ENCODE data around the gene PRDM11. TPM values are rescaled to one million over a fixed set of nuclear protein-coding genes. Genes with fewer than 3 reads are reported as not detected.

PRDM11 gene
- total and polyA plus RNA-seq, 2 of the 8 experiments (the other 6 are each of a cell fraction or from before 2014, with no cell fraction given): 3.6 to 11.7 TPM

DNA sequence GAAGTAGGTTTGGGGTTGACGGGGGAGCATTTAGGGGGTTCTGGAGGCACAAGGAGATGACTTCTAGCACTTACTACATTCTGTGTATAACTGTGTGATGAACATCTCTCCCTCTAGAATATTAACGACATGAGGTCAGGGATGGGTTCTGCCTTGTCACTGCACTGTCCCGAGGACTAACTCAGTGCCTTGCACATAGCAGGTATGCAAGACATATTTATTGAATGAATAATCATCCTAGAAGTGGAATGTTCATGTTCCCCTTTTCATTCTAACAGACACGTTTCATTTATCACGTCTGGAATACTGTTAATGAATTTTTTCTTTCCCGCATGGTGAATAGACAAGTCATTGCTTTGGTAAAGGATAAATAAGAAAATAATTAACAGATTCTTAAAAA, 127.1 kb downstream of the PRDM11 start:
- no peak overlapping the region for H3K9ac ChIP-seq (replicated peaks in 1 of 4; ENCODE audit: extremely low read depth in 1 of 4, low read depth in 3 of 4, low read length in 3 of 4)
- H3K23me2 ChIP-seq (ENCODE audit: low read depth, low read length): no peaks in the 10 kb centered on the region; the same call in 1 of the 2 replicates
- no peak overlapping the region for H4K91ac ChIP-seq (replicated peaks; ENCODE audit: insufficient read length, low read length)
- H2AFZ ChIP-seq (ENCODE audit: low read length): no peak overlapping the region
- FAIRE-seq: no peak
- POLR2A ChIA-PET (ENCODE audit: partially characterized antibody): no interaction called here
- H3K79me2 ChIP-seq (ENCODE audit: control insufficient read depth in 1 of 2, insufficient read depth in 2 of 2, low read length in 2 of 2): no peaks in the 10 kb centered on the region
- no peak overlapping the region for H3K18ac ChIP-seq (ENCODE audit: extremely low read depth, low read length)
- no peak overlapping the region for H2BK120ac ChIP-seq (replicated peaks; ENCODE audit: low read depth, low read length)
- H3K27me3 ChIP-seq (replicated peaks in 1 of 4; ENCODE audit: control insufficient read depth in 3 of 4, extremely low read depth in 1 of 4, insufficient read depth in 3 of 4, low read length in 3 of 4): peaks cover 0 to 1% (median 0%) of the 10 kb centered on the region in 4 experiments; a peak in 1 of 7 replicates
- H2BK12ac ChIP-seq (ENCODE audit: low read depth, low read length): no peak overlapping the region
- DNase-seq (ENCODE audit: low read depth in 1 of 2, low spot score in 2 of 2): no peak
- WGBS, 2 experiments (ENCODE audit: extremely low coverage in 1 of 2, insufficient coverage in 1 of 2, insufficient read length in 1 of 2, insufficient replicate concordance in 2 of 2, low coverage in 1 of 2, low lambda C conversion rate in 2 of 2, missing lambda C conversion rate in 1 of 2): 88% methylated on average over 5 of the region's 6 CpGs; no CpG with 5 or more reads in 1 of the 2 experiments
- H3K4ac ChIP-seq (replicated peaks; ENCODE audit: insufficient read length, low read depth, low read length): no peak overlapping the region
- no peaks in the 10 kb centered on the region for H3K9me3 ChIP-seq (ENCODE audit: insufficient read depth in 2 of 2, low read depth in 1 of 2, low read length in 1 of 2)
- H3K4me1 ChIP-seq (replicated peaks in 1 of 4; ENCODE audit: control insufficient read depth in 3 of 4, insufficient read depth in 4 of 4, low read length in 3 of 4): no peaks in the 10 kb centered on the region
- no peak overlapping the region for H4K5ac ChIP-seq (ENCODE audit: insufficient read length, low read depth, low read length)
- H2BK20ac ChIP-seq (ENCODE audit: low read length): no peak overlapping the region
- H4K8ac ChIP-seq (ENCODE audit: extremely low read depth, insufficient read depth, low read length): no peak overlapping the region
- no peaks in the 10 kb centered on the region for H4K20me1 ChIP-seq (replicated peaks in 1 of 2; ENCODE audit: control insufficient read depth in 1 of 2, insufficient read depth in 2 of 2, low read length in 2 of 2)
- no peaks in the 10 kb centered on the region for H3K36me3 ChIP-seq (ENCODE audit: control insufficient read depth in 2 of 4, insufficient read depth in 4 of 4, low read length in 3 of 4)
- H2BK5ac ChIP-seq (ENCODE audit: low read depth, low read length): no peak overlapping the region
- no peak overlapping the region for H3K14ac ChIP-seq (ENCODE audit: insufficient read length)
- no peak overlapping the region for H3K56ac ChIP-seq (replicated peaks; ENCODE audit: insufficient read length, low read depth, low read length)
- H3K79me1 ChIP-seq (ENCODE audit: low read depth, low read length): no peaks in the 10 kb centered on the region
- H3K27ac ChIP-seq (ENCODE audit: low read depth, low read length): no peak overlapping the region
- no peak overlapping the region for H3K4me2 ChIP-seq (ENCODE audit: insufficient read depth in 1 of 2, low read depth in 2 of 2, low read length in 2 of 2)
- H3K4me3 ChIP-seq (ENCODE audit: extremely low read depth in 1 of 4, insufficient read depth in 2 of 4, low read depth in 3 of 4, low read length in 4 of 4): no peak overlapping the region
- no peak overlapping the region for H3K23ac ChIP-seq (ENCODE audit: insufficient read length)
- no peak overlapping the region for H2AK5ac ChIP-seq (ENCODE audit: low read depth, low read length)
- CTCF ChIA-PET (ENCODE audit: partially characterized antibody): interaction anchor here (1.1 to 13.0 kb wide), 4 partner anchors 12 to 21 kb away, joined by 3 to 211 read pairs (median 4); partner anchors contain the start of gene SYT13
- no peak overlapping the region for H2BK15ac ChIP-seq (ENCODE audit: low read length)
- TF ChIP-seq KDM1A (IDR thresholded peaks at IDR 0.05; ENCODE audit: borderline replicate concordance, low read length) (no peak), CEBPB (IDR thresholded peaks at IDR 0.05; ENCODE audit: low read depth, low read length) (no peak), TAF7 (optimal IDR thresholded peaks at IDR 0.05; ENCODE audit: borderline replicate concordance, low read depth, low read length) (no peak), CBX8 (IDR thresholded peaks at IDR 0.05; ENCODE audit: borderline replicate concordance, low read depth, low read length) (no peak), SIRT6 (IDR thresholded peaks at IDR 0.05; ENCODE audit: low read length) (no peak), RAD21 (IDR thresholded peaks at IDR 0.05 in 1 of 2, conservative IDR thresholded peaks at IDR 0.05 in 1 of 2; ENCODE audit: low read depth in 2 of 2, low read length in 2 of 2) (no peak), POU5F1 (IDR thresholded peaks at IDR 0.05; ENCODE audit: low read depth, low read length) (no peak), POLR2A (IDR thresholded peaks at IDR 0.05; ENCODE audit: control extremely low read depth in 1 of 2, low read depth in 2 of 2, low read length in 2 of 2) (no peak), HDAC6 (IDR thresholded peaks at IDR 0.05; ENCODE audit: low read depth, low read length) (no peak), CHD2 (IDR thresholded peaks at IDR 0.05; ENCODE audit: low read length) (no peak), TAF1 (IDR thresholded peaks at IDR 0.05; ENCODE audit: low read depth, low read length) (no peak), SIN3A (conservative IDR thresholded peaks at IDR 0.05 in 1 of 2, IDR thresholded peaks at IDR 0.05 in 1 of 2; ENCODE audit: low read depth in 1 of 2, low read length in 2 of 2) (no peak), MAFK (IDR thresholded peaks at IDR 0.05; ENCODE audit: low read depth, low read length) (no peak), GTF2F1 (IDR thresholded peaks at IDR 0.05; ENCODE audit: borderline replicate concordance, low read depth, low read length) (no peak)
- TF ChIP-seq, protein P1, sequence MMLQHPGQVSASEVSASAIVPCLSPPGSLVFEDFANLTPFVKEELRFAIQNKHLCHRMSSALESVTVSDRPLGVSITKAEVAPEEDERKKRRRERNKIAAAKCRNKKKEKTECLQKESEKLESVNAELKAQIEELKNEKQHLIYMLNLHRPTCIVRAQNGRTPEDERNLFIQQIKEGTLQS (IDR thresholded peaks at IDR 0.05; ENCODE audit: insufficient read depth, low read depth, low read length): no peak

All from H1 (cell line).